ENCODE data around the gene CSNK1G1.

The CSNK1G1 gene

GRCh38 chr15:64153480-64154367 is 202.2 kb downstream of the CSNK1G1 start:
- peak; percentile 91 for DNase-seq (ENCODE audit: low read depth)

DNA sequence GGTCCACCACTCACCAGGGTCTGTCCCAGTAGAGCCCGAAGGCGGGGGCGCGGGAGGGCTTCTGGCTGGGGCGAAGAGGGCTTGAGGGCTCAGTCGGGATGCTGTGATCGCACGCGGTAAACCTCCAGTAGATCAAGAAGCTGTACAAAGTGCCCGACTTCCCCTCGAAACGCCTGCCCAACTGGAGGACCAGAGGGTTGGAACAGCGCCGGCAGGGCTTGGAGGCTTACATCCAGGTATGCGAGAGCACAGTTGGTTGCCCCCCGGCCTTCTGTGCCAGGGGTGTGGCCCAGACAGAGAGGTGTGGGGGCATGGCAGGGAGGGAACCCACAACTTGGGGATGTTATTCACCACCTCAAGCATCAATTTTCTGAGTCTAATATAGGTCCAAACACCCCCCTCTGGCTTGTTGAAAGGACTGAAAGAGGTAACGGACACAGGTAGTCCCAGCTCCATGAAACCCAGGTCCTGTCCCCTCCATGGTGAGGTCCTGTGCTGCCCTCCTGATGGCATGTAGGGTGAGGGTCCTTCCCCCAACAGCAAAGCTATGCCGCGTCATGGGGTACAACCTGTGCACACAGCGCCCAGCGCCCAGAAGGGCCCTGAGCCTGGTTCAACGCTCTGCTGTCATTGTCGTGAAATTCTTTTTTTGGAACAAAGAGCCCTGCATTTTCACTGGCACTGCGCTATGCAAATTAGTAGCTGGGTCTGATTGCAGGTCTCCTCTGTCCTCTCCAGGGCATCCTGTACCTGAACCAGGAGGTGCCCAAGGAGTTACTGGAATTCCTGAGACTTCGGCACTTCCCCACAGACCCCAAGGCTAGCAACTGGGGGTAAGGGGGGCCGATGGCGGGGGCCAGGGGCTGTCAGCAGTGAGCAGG is 203.2 kb downstream of the CSNK1G1 start:
- DNase-seq (ENCODE audit: low read depth): no peak

GRCh38 chr15:64151727-64152506 is 204.1 kb downstream of the CSNK1G1 start, which contains the start of gene SNX22:
TSS of gene SNX22 (plus strand) at chr15:64151731. CDS start at chr15:64151776, 45 bp downstream.
- no peak for DNase-seq (ENCODE audit: low read depth)

DNA sequence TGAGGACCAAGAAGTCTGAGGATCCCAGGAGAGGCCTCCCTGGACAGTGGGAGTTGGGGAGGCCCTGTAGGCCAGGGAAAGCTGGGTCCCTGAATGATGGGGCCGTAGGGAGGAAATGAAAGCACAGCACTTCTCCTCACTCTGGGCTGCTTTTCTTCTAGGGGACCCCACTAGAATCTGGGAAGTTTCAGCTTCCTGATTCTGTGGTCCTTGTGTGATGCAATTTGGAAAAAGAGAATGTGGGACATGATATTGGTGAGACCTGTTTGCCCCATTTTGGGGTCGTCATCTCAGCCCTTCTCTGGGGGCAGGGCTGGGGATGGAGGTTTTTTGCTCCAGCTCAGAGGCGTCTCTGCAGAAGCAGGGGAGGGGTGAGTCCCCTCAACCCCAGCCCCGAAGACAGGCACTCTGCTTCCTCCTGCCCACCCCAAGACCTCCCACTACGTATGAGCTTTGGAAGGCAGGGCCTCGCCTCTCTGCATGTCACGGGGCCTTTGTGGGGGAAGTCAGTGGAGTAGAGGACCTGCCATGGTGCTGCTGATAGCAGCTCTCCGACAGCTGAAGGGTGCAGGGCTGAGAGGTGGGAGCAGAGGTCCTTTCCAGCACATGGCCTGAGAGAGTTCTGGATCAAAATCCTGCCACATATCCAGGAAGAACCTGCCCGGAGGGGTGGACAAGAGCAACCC is 205.9 kb downstream of the CSNK1G1 start:
- DNase-seq (ENCODE audit: low read depth): no peak

GRCh38 chr15:64149424-64149823 is 206.5 kb downstream of the CSNK1G1 start:
- DNase-seq (ENCODE audit: low read depth): no peak

DNA sequence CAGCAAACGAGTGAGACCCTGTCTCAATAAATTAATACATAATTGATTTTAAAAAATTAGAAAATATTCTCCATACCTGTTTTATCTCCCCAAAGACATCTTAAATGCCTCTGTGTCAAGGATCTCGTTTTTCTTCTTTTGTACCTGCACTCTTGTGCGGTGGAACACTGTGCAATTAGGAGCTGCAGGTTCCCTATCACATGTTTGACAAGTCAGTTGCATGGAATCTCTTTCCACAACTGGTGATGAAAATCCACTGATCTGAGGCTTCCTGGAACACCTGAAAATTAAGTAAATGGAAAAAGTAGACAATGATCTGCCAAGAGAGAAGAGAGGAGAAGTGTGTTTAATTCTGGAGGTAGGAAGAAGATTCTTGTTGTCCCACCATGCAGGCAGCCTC is 207.4 kb downstream of the CSNK1G1 start:
- DNase-seq (ENCODE audit: low read depth): no peak

DNA sequence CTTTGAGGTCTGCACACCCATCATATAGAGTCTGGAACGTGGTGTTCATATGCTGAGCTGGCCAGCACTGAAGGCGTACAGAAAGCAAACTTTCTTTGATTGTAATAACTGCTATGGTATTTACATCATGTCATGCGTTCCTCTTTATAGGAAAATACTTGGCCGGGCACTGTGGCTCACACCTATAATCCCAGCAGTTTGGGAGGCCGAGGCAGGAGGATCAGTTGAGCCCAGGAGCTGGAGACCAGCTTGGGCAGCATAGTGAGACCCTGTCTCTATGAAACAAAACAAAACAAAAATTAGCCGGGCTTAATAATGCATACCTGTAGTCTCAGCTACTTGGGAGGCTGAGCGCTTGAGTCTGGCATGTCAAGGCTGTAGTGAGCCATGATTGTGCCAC is 207.8 kb downstream of the CSNK1G1 start:
- no peak for DNase-seq (ENCODE audit: low read depth)

DNA sequence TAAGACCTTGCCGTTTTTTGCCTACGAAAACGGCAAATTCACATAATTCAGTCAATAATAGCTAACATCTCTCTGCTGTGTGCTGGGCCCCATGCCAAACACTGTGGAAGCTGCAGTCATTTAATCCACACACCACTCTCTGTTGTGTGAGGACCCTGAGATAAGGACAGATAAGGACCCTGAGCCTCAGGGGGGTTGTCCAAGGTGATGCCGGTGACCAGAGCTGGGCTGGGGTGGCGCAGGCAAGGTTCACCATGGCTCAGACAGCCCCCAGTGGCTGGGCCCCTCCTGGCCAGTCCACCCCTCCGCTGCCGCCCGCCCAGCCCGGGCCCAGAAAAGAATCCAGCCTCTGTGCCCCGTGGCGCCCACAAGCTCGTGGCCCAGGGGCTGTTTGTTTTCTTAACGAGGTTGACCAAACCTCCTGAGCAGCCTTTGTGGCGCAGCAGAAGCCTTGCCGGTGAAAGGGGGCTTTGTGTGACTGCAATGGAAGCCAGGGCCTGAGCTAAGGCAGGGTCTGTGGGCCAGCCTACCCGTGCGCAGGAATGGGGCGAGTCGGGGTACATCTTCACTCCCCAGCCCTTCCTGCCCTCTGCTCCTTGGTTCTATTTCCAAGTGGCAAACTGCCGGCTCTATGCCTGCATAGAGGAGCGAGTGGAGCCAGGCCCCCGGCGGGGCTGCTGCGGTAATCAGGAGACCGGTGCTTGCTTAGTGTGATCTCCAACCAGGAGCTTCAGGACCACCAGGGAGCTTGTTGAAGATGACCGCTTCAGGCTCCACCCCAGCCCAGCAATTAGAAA is 208.9 kb downstream of the CSNK1G1 start:
- DNase-seq (ENCODE audit: low read depth): no peak

DNA sequence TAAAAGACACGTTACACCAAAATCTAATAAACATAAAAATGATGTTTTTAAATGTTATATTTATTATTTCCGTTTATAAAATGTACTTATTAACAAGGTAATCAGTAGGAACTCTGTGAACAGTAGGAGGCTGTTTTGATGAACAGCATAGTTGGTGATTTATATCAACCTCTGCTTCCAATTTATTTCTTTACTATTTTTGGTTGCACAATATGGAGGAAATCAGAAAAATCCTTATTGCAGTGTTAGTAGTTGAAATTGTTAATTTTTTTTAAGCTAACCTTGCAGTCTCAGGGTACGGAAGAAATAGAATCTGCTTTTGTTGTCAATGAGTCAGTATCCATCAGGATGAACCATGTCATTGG is 209.5 kb downstream of the CSNK1G1 start:
- no peak for DNase-seq (ENCODE audit: low read depth)

DNA sequence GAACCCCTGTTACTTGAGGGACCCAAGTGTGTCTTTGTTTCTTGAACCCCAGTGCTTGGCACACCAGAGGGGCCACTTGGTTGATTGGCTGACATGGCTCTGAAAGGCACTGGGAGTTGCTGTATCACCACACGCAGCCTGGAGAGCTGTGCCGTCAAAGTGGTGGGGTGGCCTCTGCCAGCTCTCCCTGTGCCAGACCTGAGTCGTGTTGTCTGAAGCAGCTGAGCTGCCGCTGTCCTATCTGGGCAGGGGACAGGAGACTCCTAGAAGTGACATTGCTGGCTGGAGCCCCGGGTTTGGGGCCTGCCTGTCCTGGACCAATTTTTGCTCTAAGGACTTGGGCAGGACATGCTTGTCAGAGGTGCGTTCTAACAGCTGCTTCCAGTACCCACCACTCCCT is 209.9 kb downstream of the CSNK1G1 start:
- DNase-seq (ENCODE audit: low read depth): no peak

DNA sequence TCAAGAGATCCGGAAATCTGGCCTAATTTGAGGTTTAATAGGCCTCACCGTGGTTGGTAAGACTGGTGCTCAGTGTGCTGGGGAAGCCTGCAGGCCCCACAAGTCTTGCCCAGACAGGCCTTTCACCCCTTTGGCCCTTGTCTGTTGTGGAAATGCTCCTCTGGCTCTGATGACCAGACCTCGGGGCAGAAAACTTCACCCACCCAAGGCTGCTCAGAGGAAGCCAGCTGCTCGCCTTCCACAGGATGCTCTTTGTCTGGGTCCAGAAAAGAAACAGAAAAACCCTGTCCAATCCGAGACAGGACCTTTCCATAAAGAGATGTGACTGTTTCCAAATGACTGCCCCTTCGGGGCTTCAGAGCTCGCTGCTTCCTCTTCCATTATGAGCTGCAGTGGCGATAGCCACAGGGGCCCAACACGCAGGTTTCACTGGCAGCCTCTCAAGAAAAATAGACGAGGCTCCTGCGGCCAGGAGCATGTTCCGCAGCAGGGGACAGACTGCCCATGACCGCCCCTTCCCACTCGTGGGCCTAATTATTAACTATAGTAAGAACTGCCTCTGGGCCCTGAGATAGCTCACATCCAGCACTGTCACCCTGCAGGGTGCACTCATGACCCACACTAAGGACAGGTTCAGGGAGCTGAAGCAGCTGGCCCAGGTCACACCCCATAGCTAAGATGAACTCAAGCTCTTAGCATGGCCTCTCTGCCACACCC is 211.2 kb downstream of the CSNK1G1 start:
- no peak for DNase-seq (ENCODE audit: low read depth)

- no peak for DNase-seq (ENCODE audit: low read depth)
These were observed 211.8 kb downstream of the CSNK1G1 start for GRCh38 chr15:64144192-64144564.

GRCh38 chr15:64143276-64143675 is 212.7 kb downstream of the CSNK1G1 start:
- DNase-seq (ENCODE audit: low read depth): no peak

- no peak for DNase-seq (ENCODE audit: low read depth)
These were observed 214.0 kb downstream of the CSNK1G1 start for GRCh38 chr15:64141798-64142512.

DNA sequence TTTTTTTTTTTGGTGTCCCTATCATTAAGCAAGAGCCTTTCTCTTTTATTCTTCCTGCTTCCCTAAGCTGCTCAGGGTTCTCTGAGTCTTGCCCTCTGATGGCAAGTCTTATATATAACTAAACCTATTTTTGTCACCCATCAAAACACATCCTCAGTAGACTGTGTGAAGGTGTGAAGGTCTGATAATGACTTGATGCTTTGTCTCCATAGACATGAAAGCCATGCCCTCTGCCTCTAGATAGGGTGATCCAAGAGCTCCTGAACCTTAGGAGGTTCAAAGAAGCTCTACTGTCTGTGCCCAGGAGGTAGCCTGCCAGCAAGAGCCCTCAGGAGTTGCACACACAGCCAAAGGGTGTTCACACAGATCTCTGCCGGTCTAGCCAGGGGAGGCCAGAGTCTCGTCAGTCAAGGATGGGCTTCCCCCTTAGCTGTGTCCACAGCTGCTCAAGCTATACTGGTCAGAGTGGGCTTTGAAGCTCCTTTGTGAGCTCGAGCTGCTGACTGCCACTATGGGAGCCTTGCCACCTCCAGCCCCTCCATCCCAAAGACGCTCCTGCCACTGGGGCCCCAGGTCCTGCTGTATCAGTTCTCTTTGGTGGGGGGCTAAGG is 217.5 kb downstream of the CSNK1G1 start:
- DNase-seq (ENCODE audit: low read depth): no peak

DNA sequence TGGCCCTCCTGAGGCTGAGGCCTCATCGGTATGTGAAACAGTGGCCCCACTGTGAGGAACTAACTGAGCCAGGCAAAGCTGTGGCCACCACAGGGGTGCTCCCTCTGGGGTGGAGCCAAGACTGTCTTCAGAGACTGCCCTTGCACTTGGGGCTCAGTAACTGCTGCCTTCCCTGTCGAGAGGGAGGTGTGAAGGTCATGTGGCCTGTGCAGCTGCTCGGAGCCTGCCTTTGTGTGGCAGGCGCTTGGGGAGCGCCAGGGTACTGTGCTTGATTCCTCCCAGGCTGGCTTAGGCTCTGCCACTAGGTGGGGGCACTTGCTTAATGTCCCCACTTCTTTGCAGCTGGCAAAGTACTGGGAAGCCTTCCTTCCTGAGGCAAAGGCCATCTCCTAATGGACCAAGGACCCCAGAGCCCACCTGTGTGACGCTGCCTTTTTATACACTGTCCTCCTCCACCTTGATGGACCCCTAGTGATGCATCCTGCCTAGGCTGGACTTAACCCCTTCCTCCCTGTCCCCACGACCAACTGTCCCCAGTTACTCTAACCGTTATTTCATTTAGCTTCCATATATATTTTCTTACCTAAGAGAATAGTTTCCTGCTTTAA is 218.6 kb downstream of the CSNK1G1 start:
- DNase-seq (ENCODE audit: low read depth): no peak

- no peak for DNase-seq (ENCODE audit: low read depth)
These were observed 219.6 kb downstream of the CSNK1G1 start for GRCh38 chr15:64136347-64136746.

DNA sequence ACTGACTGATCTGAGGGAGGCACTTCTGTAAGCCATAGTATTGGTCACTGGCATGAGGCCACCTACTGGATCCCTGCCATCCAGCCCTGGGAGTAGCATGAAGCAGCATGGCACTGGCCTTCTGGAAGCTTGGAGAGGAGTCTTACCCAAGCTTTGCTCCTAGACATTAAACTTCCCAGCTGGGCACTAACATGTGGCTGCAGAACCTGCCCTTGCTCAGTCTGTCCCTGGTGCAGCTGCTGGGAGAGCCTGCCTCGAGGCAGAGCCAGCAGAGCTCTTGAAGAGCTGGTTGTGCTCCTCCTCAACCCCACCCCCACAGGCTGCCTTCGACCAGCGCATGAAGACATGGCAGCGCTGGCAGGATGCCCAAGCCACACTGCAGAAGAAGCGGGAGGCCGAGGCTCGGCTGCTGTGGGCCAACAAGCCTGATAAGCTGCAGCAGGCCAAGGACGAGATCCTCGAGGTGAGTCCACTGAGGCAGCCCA is 221.6 kb downstream of the CSNK1G1 start:
- DNase-seq (ENCODE audit: low read depth): no peak
